Subcutaneous adipose tissue (tissue), 4 donors: ENCODE measurements around the gene STAT4. TPM values are rescaled to one million over a fixed set of nuclear protein-coding genes. Genes with fewer than 3 reads are reported as not detected.

Source experiments
- total RNA-seq, 4 donors: library from RNA; depleted of rRNA; stranded (reverse); fragments of >200 nt; gene quantifications; one replicate each; pipeline ENCODE4 v1.1.0, GENCODE V29; 2016
- TF ChIP-seq, protein P1 (sequence below): fragments of 450-650 bp; IDR thresholded peaks from one replicate; pipeline ENCODE4 v1.5.1; 2016; ENCODE audit warnings: low read depth, mild to moderate bottlenecking, control low read depth, antibody characterized with exemption, moderate library complexity

The STAT4 gene
- total RNA-seq, 4 donors from 2014 or later: 4.4 to 14.7 (median 6.7) TPM

DNA sequence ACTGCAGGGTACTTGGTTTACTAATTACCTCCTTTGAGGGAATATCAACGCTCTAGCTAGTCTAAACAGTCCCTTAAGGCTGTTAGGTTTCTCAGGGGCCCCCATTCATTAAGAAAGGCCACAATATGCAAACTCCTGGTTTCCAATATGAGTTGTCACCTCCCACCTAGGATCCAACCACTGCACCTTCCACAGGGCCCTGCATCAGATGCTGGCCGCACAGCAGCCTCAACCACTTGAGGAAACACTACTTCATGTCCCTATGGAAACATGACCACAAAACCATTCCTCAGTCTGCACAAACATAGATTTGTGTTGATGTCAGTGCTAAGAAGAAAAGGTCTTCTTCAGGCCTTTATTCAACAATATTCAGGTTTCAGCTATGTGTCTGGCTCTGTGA lies 40.9 kb downstream of the STAT4 start:
- TF ChIP-seq, protein P1, sequence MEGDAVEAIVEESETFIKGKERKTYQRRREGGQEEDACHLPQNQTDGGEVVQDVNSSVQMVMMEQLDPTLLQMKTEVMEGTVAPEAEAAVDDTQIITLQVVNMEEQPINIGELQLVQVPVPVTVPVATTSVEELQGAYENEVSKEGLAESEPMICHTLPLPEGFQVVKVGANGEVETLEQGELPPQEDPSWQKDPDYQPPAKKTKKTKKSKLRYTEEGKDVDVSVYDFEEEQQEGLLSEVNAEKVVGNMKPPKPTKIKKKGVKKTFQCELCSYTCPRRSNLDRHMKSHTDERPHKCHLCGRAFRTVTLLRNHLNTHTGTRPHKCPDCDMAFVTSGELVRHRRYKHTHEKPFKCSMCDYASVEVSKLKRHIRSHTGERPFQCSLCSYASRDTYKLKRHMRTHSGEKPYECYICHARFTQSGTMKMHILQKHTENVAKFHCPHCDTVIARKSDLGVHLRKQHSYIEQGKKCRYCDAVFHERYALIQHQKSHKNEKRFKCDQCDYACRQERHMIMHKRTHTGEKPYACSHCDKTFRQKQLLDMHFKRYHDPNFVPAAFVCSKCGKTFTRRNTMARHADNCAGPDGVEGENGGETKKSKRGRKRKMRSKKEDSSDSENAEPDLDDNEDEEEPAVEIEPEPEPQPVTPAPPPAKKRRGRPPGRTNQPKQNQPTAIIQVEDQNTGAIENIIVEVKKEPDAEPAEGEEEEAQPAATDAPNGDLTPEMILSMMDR: no peak

- TF ChIP-seq, protein P1: no peak
These were observed 42.5 kb downstream of the STAT4 start for GRCh38 chr2:191108331-191108730.

DNA sequence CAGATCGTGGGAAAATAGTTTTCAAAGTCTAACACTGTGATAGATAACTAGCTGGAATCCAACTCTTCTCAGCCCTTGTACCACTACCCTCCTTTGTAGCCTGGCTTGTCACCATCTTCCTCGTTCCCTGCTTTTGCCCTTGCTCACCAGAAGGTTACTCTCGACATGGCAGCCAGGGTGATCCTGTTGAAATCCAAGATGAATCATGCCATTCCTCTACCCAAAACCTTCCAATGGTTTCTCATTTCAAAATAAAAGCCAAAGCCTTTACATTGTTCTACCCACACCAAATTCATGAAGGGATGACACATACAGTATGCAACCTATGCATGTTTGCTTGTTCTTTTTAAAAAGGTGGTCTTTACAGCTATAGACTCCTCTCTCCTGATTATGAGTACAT lies 45.7 kb downstream of the STAT4 start:
- TF ChIP-seq, protein P1: no peak

DNA sequence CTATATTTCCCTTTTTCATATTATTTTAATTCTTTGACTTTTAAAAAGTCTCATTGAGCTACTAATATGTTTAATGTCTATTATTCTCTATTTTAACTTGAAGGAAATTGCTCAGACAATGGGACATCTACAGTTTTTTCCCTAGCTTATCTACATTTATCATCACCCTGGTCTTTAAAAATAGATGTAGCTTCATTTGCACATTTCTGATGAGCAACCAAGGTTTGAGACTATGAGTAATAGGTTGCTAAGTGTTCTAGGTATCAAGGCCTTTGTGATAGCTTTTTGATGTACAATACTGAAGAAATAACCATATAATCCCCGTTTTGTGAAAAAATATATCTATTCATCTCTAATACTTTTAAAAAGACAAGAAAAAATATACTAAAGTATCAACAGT lies 47.0 kb downstream of the STAT4 start:
- TF ChIP-seq, protein P1: no peak

- TF ChIP-seq, protein P1: no peak
These were observed 50.6 kb downstream of the STAT4 start for GRCh38 chr2:191100216-191100615.

- TF ChIP-seq, protein P1: no peak
These were observed 63.5 kb downstream of the STAT4 start for GRCh38 chr2:191087311-191087710.

DNA sequence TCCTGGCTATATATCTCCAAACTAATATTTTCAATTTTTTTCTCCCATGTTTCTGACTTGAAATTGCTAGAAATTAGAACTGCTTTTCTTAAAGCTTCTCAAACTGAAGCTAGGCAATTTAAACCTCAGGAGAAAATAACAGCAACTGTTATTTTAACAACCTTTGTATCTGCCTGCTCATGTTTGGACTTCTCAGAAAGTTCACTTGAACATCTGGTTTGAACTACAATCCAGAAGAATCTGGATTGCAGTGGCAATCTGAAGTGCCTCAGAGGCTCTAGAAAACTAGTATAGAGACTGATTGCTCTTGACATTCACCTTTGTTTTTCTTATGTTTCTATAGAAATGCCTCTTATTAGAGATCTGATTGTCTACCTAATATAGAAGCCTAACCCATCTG lies 64.1 kb downstream of the STAT4 start:
- TF ChIP-seq, protein P1: no peak

DNA sequence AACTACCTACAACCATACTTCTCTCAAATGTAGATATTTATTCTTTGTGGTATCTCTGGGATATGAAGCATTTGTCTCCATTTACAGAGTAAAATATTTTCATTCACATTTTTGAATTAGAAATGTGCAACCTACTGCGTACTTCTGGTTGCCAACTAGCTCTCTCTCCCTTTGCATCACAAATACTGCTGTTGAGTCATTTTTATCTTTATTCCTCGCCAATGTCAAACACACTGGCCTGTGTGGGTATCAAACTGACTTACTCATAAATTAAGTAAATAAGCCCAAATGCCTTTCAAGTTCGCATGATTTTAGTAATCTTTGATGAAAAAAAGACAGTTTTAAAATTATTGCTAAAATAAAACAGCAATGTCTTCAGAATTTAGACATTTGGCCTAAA lies 67.3 kb downstream of the STAT4 start:
- TF ChIP-seq, protein P1: no peak
